Neuronal stem cell (in vitro differentiated cells): ENCODE results near the gene DHDH.

Experiments
- DNase-seq: peaks from one replicate; pipeline ENCODE4 v3.0.0-alpha.2; 2013; ENCODE audit warnings: low spot score
- H2AFZ ChIP-seq: one replicate; pipeline ENCODE4 v1.6.1; 2013; ENCODE audit warnings: mild to moderate bottlenecking, low read length, inconsistent platforms
- H2AK5ac ChIP-seq: 2 replicates; pipeline ENCODE4 v1.6.1; 2013; ENCODE audit warnings: low read depth, mild to moderate bottlenecking, inconsistent platforms, low read length, moderate library complexity, mixed read lengths
- H2BK120ac ChIP-seq: 2 replicates; pipeline ENCODE4 v1.6.1; 2013; ENCODE audit warnings: low read depth, mild to moderate bottlenecking, inconsistent platforms, low read length, moderate library complexity, mixed read lengths
- H2BK12ac ChIP-seq: one replicate; pipeline ENCODE4 v1.6.1; 2013; ENCODE audit warnings: low read length, inconsistent platforms
- H2BK15ac ChIP-seq: 2 replicates; pipeline ENCODE4 v1.6.1; 2013; ENCODE audit warnings: mild to moderate bottlenecking, low read length, inconsistent platforms, mixed read lengths
- H2BK5ac ChIP-seq: one replicate; pipeline ENCODE4 v1.6.1; 2013; ENCODE audit warnings: inconsistent platforms, mild to moderate bottlenecking, low read length, moderate library complexity
- H3K14ac ChIP-seq: one replicate; pipeline ENCODE4 v1.6.1; 2013; ENCODE audit warnings: low read length, inconsistent platforms
- H3K18ac ChIP-seq: 2 replicates; pipeline ENCODE4 v1.6.1; 2013; ENCODE audit warnings: low read length, inconsistent platforms
- H3K23ac ChIP-seq: 2 replicates; pipeline ENCODE4 v1.6.1; 2013; ENCODE audit warnings: low read depth, mild to moderate bottlenecking, mixed read lengths, low read length, inconsistent platforms; ENCODE audit not compliant: poor library complexity
- H3K27ac ChIP-seq: replicated peaks from 3 replicates; pipeline ENCODE4 v1.5.1; 2013; ENCODE audit warnings: low read length, inconsistent platforms
- H3K27me3 ChIP-seq, 3 experiments: 2 replicates each; pipeline ENCODE4 v1.6.1; 2013; ENCODE audit warnings: low read length in 3 of 3, mild to moderate bottlenecking in 2 of 3, inconsistent platforms in 1 of 3, low read depth in 1 of 3, mixed read lengths in 1 of 3, moderate library complexity in 1 of 3; ENCODE audit not compliant: control insufficient read depth in 3 of 3, insufficient read depth in 3 of 3
- H3K36me3 ChIP-seq, 2 donors: replicated peaks in 1 of 2; 2 replicates each; pipeline ENCODE4 v1.6.1; 2013; ENCODE audit warnings: low read length in 2 of 2; ENCODE audit not compliant: control insufficient read depth in 2 of 2, insufficient read depth in 2 of 2
- H3K4ac ChIP-seq: 2 replicates; pipeline ENCODE4 v1.6.1; 2013; ENCODE audit warnings: inconsistent platforms, mild to moderate bottlenecking, low read length, moderate library complexity
- H3K4me1 ChIP-seq, 2 donors: 1 replicate in 1 of 2; 2 replicates in 1 of 2; pipeline ENCODE4 v1.6.1; 2013; ENCODE audit warnings: low read length in 2 of 2, low read depth in 1 of 2; ENCODE audit not compliant: control insufficient read depth in 2 of 2, insufficient read depth in 1 of 2
- H3K4me2 ChIP-seq: one replicate; pipeline ENCODE4 v1.6.1; 2013; ENCODE audit warnings: mild to moderate bottlenecking, low read length, inconsistent platforms; ENCODE audit not compliant: insufficient read depth, poor library complexity, severe bottlenecking
- H3K4me3 ChIP-seq, 2 donors: 2 replicates each; pipeline ENCODE4 v1.5.1; 2013; ENCODE audit warnings: low read length in 2 of 2, mild to moderate bottlenecking in 2 of 2, inconsistent platforms in 1 of 2, moderate library complexity in 1 of 2
- H3K79me1 ChIP-seq: one replicate; pipeline ENCODE4 v1.6.1; 2013; ENCODE audit warnings: low read depth, mild to moderate bottlenecking, inconsistent platforms, low read length, moderate library complexity
- H3K9ac ChIP-seq: one replicate; pipeline ENCODE4 v1.6.1; 2013; ENCODE audit warnings: mild to moderate bottlenecking, low read depth, low read length, inconsistent platforms; ENCODE audit not compliant: poor library complexity
- H3K9me3 ChIP-seq, 2 donors: replicated peaks in 1 of 2; 2 replicates each; pipeline versions ENCODE3 to v1.6.1; 2013; ENCODE audit warnings: low read length in 2 of 2, mild to moderate bottlenecking in 2 of 2, inconsistent platforms in 1 of 2, low read depth in 1 of 2, mixed read lengths in 1 of 2, moderate library complexity in 1 of 2; ENCODE audit not compliant: control insufficient read depth in 2 of 2, insufficient read depth in 1 of 2
- H4K8ac ChIP-seq: one replicate; pipeline ENCODE4 v1.6.1; 2013; ENCODE audit warnings: low read depth, mild to moderate bottlenecking, inconsistent platforms, low read length, moderate library complexity
- H4K91ac ChIP-seq: one replicate; pipeline ENCODE4 v1.6.1; 2013; ENCODE audit warnings: low read length, low read depth, mild to moderate bottlenecking, inconsistent platforms; ENCODE audit not compliant: poor library complexity
- WGBS, 2 donors: extraction: QIAGEN DNeasy Blood & Tissue Kit; methylation state at CpG; one replicate each; pipeline ENCODE4 v1.1.7; 2013; ENCODE audit warnings: missing lambda C conversion rate in 2 of 2, mixed read lengths in 1 of 2; ENCODE audit not compliant: insufficient read length in 2 of 2, insufficient replicate concordance in 1 of 2; ENCODE audit errors: extremely low coverage in 2 of 2; 5-methylcytosine and 5-hydroxymethylcytosine counted together

DHDH gene

DNA sequence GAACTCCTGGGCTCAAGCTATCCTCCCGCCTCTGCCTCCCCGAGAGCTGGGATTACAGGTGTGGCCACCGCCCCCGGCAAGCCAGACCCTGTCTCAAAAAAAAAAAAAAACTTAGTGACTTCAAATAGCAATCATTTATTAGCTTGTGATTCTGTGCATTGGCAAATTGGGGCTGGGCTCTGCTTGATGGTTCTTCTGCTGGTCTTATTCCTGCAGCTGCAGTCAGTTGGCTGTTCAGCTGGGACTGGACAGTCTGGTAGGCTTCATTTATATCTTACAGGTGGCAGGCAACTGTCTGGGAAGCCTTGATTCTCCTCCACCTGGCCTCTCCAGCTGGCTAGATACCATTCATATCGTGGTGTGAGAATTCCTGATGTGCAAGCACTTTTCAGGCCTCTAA is 7.4 kb downstream of the DHDH start:
- Histone ChIP-seq H4K8ac (no peak overlapping the region), H3K23ac (no peak overlapping the region), H2BK12ac (no peak overlapping the region), H3K9ac (no peak overlapping the region), H3K4me3 (no peak overlapping the region), H4K91ac (no peak overlapping the region), H2BK5ac (no peak overlapping the region), H3K4me2 (no peak overlapping the region), H3K9me3 (peaks cover 0 to 5% of the 10 kb centered on the region in 2 donors), H3K4me1 (peaks cover 0 to 3% of the 10 kb centered on the region in 2 donors), H3K4ac (no peak overlapping the region), H3K27me3 (no peaks in the 10 kb centered on the region), H2BK120ac (no peak overlapping the region), H3K18ac (no peak overlapping the region), H3K36me3 (no peaks in the 10 kb centered on the region), H3K14ac (no peak overlapping the region), H3K27ac (no peak overlapping the region), H2BK15ac (no peak overlapping the region), H3K79me1 (no peaks in the 10 kb centered on the region), H2AFZ (no peak overlapping the region), H2AK5ac (no peak overlapping the region)
- DNase-seq: no peak
- WGBS, 2 donors: no CpG with 5 or more reads among the region's 5 CpGs

DNA sequence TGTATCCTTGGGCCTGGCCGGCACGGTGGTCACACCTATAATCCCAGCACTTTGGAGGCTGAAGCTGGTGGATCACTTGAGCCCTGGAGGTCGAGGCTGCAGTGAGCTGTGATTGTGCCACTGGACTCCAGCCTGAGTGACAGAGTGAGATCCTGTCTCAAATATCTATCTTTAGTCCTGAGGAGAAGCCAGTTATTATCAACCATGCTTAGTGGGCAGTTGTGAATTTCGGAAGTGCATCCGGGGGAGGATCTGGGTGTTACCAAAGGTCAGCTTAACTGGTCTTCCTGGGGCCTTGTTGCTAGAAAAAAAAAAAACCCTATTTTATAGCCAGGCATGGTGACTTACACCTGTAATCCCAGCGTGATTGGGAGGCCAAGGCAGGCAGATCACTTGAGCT is 9.6 kb downstream of the DHDH start:
- H2BK5ac ChIP-seq: no peak overlapping the region
- no peak overlapping the region for H2AFZ ChIP-seq
- H4K8ac ChIP-seq: no peak overlapping the region
- no peak overlapping the region for H3K4ac ChIP-seq
- H2BK15ac ChIP-seq: no peak overlapping the region
- no peak for DNase-seq
- no peak overlapping the region for H4K91ac ChIP-seq
- no peak overlapping the region for H3K4me2 ChIP-seq
- H3K79me1 ChIP-seq: no peaks in the 10 kb centered on the region
- H3K18ac ChIP-seq: no peak overlapping the region
- no peak overlapping the region for H2AK5ac ChIP-seq
- H3K27ac ChIP-seq: no peak overlapping the region
- H3K14ac ChIP-seq: no peak overlapping the region
- H3K4me1 ChIP-seq: peaks cover 0 to 3% of the 10 kb centered on the region in 2 donors
- no CpG with 5 or more reads among the region's 6 CpGs for WGBS, 2 donors
- no peak overlapping the region for H2BK12ac ChIP-seq
- H3K9ac ChIP-seq: no peak overlapping the region
- H3K23ac ChIP-seq: no peak overlapping the region
- no peak overlapping the region for H3K4me3 ChIP-seq
- H3K36me3 ChIP-seq: no peaks in the 10 kb centered on the region
- no peaks in the 10 kb centered on the region for H3K27me3 ChIP-seq
- H3K9me3 ChIP-seq: peaks cover 5% of the 10 kb centered on the region in 2 donors
- H2BK120ac ChIP-seq: no peak overlapping the region

DNA sequence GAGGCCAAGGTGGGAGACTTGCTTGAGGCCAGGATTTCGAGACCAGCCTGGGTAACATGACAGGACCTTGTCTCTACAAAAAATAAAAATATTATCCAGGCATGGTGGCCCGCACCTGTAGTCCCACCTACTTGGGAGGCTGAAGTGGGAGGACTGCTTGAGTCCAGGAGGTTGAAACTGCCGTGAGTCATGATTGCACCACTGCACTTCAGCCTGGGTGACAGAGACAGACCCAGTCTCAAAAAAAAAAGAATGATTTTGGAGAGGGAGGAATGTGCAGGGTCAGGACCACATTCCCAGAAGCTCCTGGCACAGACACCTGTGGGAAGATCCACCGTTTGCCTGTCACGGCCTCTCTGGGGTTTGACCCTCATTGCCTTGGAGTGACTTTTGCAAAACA is 11.9 kb downstream of the DHDH start:
- Histone ChIP-seq H3K14ac (no peak overlapping the region), H4K8ac (no peak overlapping the region), H2AFZ (no peak overlapping the region), H2BK12ac (no peak overlapping the region), H3K79me1 (no peaks in the 10 kb centered on the region), H4K91ac (no peak overlapping the region), H3K9ac (no peak overlapping the region), H2BK120ac (no peak overlapping the region), H3K36me3 (no peaks in the 10 kb centered on the region), H3K4me3 (no peak overlapping the region), H2BK5ac (no peak overlapping the region), H2AK5ac (no peak overlapping the region), H3K23ac (no peak overlapping the region), H3K9me3 (peaks cover 5% of the 10 kb centered on the region in 2 donors), H3K27ac (no peak overlapping the region), H3K4me1 (peaks cover 0 to 3% of the 10 kb centered on the region in 2 donors), H3K27me3 (no peaks in the 10 kb centered on the region), H3K4me2 (no peak overlapping the region), H3K18ac (no peak overlapping the region), H3K4ac (no peak overlapping the region), H2BK15ac (no peak overlapping the region)
- no CpG with 5 or more reads among the region's 5 CpGs for WGBS, 2 donors
- no peak for DNase-seq

DNA sequence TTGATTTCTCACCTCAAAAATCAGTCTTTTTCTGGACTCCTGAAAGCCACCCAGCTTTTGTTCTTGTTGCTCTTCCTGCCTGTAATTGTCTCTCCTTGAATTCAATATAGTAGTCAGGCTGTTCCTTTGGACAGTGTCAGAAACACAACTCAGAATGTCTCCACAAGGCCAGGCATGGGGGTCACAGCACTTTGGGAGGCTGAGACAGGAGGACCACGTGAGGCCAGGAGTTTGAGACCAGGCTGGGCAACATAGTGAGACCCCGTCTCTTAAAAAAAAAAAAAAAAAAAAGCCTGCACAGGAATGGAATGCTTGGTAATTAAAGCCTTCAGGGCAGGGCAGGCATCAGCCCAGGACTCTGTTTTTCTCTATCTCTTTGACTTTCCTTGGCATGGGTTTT is 12.3 kb downstream of the DHDH start:
- WGBS, 2 donors: no CpG with 5 or more reads among the region's 2 CpGs
- no peak overlapping the region for H3K4me3 ChIP-seq
- no peak overlapping the region for H2BK5ac ChIP-seq
- H2AFZ ChIP-seq: no peak overlapping the region
- H3K18ac ChIP-seq: no peak overlapping the region
- DNase-seq: no peak
- no peak overlapping the region for H4K91ac ChIP-seq
- no peaks in the 10 kb centered on the region for H3K79me1 ChIP-seq
- no peak overlapping the region for H4K8ac ChIP-seq
- H3K23ac ChIP-seq: no peak overlapping the region
- H3K9me3 ChIP-seq: peaks cover 5% of the 10 kb centered on the region in 2 donors
- no peak overlapping the region for H3K4me2 ChIP-seq
- H3K27ac ChIP-seq: no peak overlapping the region
- no peak overlapping the region for H3K9ac ChIP-seq
- no peak overlapping the region for H2AK5ac ChIP-seq
- H3K27me3 ChIP-seq: no peaks in the 10 kb centered on the region
- H3K4ac ChIP-seq: no peak overlapping the region
- H2BK12ac ChIP-seq: no peak overlapping the region
- H2BK15ac ChIP-seq: no peak overlapping the region
- no peak overlapping the region for H2BK120ac ChIP-seq
- peaks cover 0 to 3% of the 10 kb centered on the region in 2 donors for H3K4me1 ChIP-seq
- no peak overlapping the region for H3K14ac ChIP-seq
- no peaks in the 10 kb centered on the region for H3K36me3 ChIP-seq
